Panc1 (cell line): ENCODE data around the gene MLST8.

Source experiments
- POLR2AphosphoS5 ChIP-seq: IDR thresholded peaks from 2 replicates; pipeline ENCODE4 v1.6.1; 2012; ENCODE audit warnings: mild to moderate bottlenecking, low read depth, low read length, moderate library complexity
- REST ChIP-seq, 2 experiments: IDR thresholded peaks; 2 replicates each; pipeline ENCODE4 v1.6.1; 2011 to 2012; ENCODE audit warnings: low read depth in 2 of 2, control low read depth in 1 of 2, low read length in 1 of 2, mild to moderate bottlenecking in 1 of 2, moderate library complexity in 1 of 2; ENCODE audit not compliant: insufficient read depth in 1 of 2
- TF ChIP-seq, protein P1 (sequence below): fragments of 450-650 bp; IDR thresholded peaks from 2 replicates; pipeline ENCODE4 v1.5.1; 2017; ENCODE audit warnings: mild to moderate bottlenecking

DNA sequence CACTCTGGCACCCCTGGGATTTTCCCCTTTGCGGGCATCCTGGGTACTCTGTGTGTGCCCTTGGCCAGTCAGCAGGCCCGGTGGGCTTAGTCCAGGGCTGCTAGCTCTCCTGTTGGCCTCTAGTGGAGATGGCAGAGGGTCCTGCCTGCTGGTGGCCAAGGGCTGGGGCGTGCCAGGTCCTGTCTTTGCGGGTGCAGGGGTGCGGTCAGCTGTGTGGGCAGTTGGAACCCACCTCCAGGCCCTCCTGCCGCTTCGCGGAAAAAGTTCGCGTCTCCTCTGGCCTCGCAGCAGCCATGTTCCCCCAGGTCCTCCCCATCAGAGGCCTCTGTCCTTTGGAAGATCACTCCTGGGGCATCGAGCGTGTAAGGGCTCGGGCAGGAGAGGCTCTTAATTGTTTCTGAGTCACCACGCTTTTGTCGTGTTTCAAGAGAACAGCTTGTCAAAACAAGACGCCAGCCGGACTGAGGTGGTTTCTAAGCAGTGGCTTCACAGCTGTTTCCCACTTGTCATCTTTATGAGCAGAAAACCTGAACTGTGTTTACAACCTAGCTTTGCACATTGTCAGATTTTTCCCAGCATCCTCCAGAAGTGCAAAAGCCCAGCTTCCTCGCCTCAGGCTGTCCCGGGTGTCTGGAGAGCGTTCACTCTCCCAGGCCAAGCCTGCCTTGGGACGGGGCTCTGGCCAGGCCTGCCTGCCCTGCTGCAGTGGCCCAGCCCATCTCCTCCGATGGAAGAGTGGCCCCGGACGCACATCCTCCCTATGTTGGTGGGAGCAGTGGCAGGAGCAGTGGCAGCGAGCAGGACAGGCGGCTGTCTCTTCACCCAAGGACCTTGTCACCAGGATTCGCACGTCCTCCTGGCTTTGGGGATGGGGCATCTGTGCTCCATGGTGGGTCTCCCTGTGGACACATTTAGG, 26.0 kb downstream of the MLST8 start:
- no peak for TF ChIP-seq POLR2AphosphoS5
- TF ChIP-seq, protein P1, sequence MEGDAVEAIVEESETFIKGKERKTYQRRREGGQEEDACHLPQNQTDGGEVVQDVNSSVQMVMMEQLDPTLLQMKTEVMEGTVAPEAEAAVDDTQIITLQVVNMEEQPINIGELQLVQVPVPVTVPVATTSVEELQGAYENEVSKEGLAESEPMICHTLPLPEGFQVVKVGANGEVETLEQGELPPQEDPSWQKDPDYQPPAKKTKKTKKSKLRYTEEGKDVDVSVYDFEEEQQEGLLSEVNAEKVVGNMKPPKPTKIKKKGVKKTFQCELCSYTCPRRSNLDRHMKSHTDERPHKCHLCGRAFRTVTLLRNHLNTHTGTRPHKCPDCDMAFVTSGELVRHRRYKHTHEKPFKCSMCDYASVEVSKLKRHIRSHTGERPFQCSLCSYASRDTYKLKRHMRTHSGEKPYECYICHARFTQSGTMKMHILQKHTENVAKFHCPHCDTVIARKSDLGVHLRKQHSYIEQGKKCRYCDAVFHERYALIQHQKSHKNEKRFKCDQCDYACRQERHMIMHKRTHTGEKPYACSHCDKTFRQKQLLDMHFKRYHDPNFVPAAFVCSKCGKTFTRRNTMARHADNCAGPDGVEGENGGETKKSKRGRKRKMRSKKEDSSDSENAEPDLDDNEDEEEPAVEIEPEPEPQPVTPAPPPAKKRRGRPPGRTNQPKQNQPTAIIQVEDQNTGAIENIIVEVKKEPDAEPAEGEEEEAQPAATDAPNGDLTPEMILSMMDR: no peak
- no peak for TF ChIP-seq REST (IDR thresholded peaks at IDR 0.05; ENCODE audit: insufficient read depth in 1 of 2, low read depth in 2 of 2, low read length in 1 of 2)
